SW480 (cell line): ENCODE results near the gene ZNF419.

Experiments
- DNase-seq: peaks from one replicate; pipeline ENCODE4 v3.0.0-alpha.2; 2016; ENCODE audit warnings: low spot score

Gene ZNF419

DNA sequence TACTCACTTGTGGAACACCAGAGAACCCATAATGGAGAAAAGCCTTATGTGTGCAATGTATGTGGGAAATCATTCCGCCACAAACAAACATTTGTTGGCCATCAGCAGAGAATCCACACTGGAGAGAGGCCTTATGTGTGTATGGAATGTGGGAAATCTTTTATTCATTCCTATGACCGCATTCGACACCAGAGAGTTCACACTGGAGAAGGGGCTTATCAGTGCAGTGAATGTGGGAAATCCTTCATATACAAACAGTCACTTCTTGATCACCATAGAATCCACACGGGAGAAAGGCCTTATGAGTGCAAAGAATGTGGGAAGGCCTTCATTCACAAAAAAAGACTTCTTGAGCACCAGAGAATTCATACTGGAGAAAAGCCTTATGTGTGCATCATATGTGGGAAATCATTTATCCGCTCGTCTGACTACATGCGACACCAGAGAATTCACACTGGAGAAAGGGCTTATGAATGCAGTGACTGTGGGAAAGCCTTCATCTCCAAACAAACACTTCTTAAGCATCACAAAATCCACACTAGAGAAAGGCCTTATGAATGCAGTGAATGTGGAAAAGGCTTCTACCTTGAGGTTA lies 50.5 kb downstream of the ZNF419 start:
- no peak for DNase-seq
